ENCODE measurements around the gene APOD. TPM values are rescaled to one million over a fixed set of nuclear protein-coding genes. Genes with fewer than 3 reads are reported as not detected.
A peak's percentile ranks its signal among the peaks of the same experiment; 100 is the strongest.
"Not testable (repeated sequence)": the region's sequence is repeated elsewhere in the genome, so short reads cannot be mapped to it uniquely, and the experiment has no call there.

APOD gene
- total RNA-seq (not detected), polyA plus RNA-seq (not detected)

GRCh38 chr3:195583831-195584542, at the start of gene APOD:
TSS of gene APOD (minus strand) at chr3:195583940. CDS start at chr3:195579461, 4,479 bp downstream.
- H3K4me1 ChIP-seq (ENCODE audit: insufficient read depth, low read length) = peaks cover 23% of the 10 kb centered on the region
- CTCF ChIA-PET (ENCODE audit: partially characterized antibody) = interaction anchor here (0.7 kb wide), 1 partner anchor 13 kb away, joined by 3 read pairs; no protein-coding TSS in a partner anchor
- H3K4me3 ChIP-seq (ENCODE audit: low read length in 2 of 2) = no peak within 1 kb of the TSS
- peaks cover 0 to 4% (median 3%) of the 10 kb centered on the region in 4 donors for H3K4me1 Mint-ChIP-seq
- no peak within 1 kb of the TSS for H3K4me3 Mint-ChIP-seq
- H3K9me3 Mint-ChIP-seq = no peaks in the 10 kb centered on the region
- H3K27ac ChIP-seq (ENCODE audit: low read depth, low read length) = no peak within 1 kb of the TSS
- H3K27ac Mint-ChIP-seq = no peak within 1 kb of the TSS
- H3K36me3 Mint-ChIP-seq = no peaks in the 10 kb centered on the region
- DNase-seq = no peak
- POLR2A ChIA-PET (ENCODE audit: partially characterized antibody) = interaction anchor here (0.9 kb wide), 1 partner anchor 15 kb away, joined by 3 read pairs; no protein-coding TSS in a partner anchor
- H3K27me3 Mint-ChIP-seq = peaks cover 0 to 2% of the 10 kb centered on the region in 2 donors
- H3K36me3 ChIP-seq (ENCODE audit: insufficient read depth, low read length) = no peaks in the 10 kb centered on the region
- H3K27me3 ChIP-seq (ENCODE audit: insufficient read depth, low read length) = no peaks in the 10 kb centered on the region
- intact Hi-C loops (cut with micrococcal nuclease) = no loop called here
- H3K9me3 ChIP-seq (ENCODE audit: control insufficient read depth in 1 of 2, low read length in 2 of 2) = no peaks in the 10 kb centered on the region

DNA sequence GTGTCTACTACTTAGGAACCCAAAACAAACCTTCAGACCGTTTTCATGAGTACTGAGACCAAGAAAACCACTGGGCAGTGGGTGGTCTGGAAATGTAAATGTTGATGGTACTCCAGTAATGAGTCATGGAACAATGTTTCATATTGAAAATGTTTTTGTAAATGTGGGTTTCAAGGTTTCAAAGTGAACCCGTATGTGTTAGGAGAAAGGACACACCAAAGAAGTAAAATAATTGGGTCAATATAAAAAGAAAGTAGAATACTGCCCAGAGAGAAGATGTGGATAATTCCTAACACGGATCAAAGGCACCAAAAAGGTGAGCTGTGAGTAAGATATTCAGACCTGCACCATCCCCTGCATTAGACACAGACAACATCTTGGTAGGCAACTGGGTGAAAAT, 49.6 kb upstream of the APOD start:
- DNase-seq; H3K36me3 Mint-ChIP-seq; H3K4me3 ChIP-seq (ENCODE audit: low read length in 2 of 2); H3K27ac ChIP-seq (ENCODE audit: low read depth, low read length); CTCF ChIA-PET (ENCODE audit: partially characterized antibody); intact Hi-C loops (cut with micrococcal nuclease); H3K4me1 Mint-ChIP-seq; H3K9me3 Mint-ChIP-seq; H3K27me3 ChIP-seq (ENCODE audit: insufficient read depth, low read length); H3K4me1 ChIP-seq (ENCODE audit: insufficient read depth, low read length); H3K36me3 ChIP-seq (ENCODE audit: insufficient read depth, low read length); POLR2A ChIA-PET (ENCODE audit: partially characterized antibody); H3K27me3 Mint-ChIP-seq; H3K9me3 ChIP-seq (ENCODE audit: control insufficient read depth in 1 of 2, low read length in 2 of 2): not testable (repeated sequence)
- Mint-ChIP-seq H3K4me3 (peak overlapping the region in 6 of 8 donors; percentile 45 to 75 (median 64)), H3K27ac (peak overlapping the region in 1 of 7 donors; percentile 15)

DNA sequence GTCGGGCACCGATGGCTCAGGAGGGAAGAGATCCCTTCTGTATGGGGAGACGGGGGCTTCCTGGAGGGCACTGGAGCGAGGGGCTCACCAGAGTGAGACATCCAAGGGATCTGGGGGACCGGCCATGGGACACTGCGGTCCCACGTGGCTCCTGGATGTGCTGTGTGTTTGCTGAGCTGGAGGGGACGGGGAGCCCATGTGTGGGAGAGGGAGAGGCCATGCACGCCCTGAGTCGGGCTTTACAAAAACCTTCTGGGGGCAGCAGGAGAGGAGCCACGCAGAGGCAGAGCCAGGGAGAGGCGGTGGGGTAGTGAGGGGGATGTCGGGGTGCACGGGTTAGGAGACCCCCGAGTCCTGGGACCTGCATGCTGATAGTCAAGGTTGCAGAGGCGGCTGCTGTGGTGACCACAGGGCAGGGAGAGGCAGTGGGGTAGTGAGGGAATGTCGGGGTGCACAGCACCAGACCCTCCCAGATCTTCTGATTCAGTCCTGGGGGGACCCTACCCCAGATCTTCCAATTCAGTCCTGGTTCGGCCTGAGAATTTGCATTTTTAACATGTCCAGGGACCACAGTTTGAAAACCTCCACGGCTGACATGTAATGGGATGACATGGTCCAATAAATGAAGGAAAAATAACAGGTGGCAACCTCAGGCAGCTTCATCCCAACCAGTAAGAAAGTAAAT, 48.9 kb upstream of the APOD start:
- H3K4me1 Mint-ChIP-seq; H3K9me3 Mint-ChIP-seq; H3K27me3 Mint-ChIP-seq; H3K4me3 ChIP-seq (ENCODE audit: low read length in 2 of 2); H3K27me3 ChIP-seq (ENCODE audit: insufficient read depth, low read length); intact Hi-C loops (cut with micrococcal nuclease); CTCF ChIA-PET (ENCODE audit: partially characterized antibody); H3K27ac ChIP-seq (ENCODE audit: low read depth, low read length); DNase-seq; H3K36me3 ChIP-seq (ENCODE audit: insufficient read depth, low read length); H3K9me3 ChIP-seq (ENCODE audit: control insufficient read depth in 1 of 2, low read length in 2 of 2); POLR2A ChIA-PET (ENCODE audit: partially characterized antibody); H3K4me1 ChIP-seq (ENCODE audit: insufficient read depth, low read length); H3K36me3 Mint-ChIP-seq: not testable (repeated sequence)
- Mint-ChIP-seq H3K4me3 (peak overlapping the region in 3 of 8 donors; percentile 32 to 50 (median 43)), H3K27ac (peak overlapping the region in 3 of 7 donors; percentile 23 to 65 (median 52))

- H3K9me3 Mint-ChIP-seq; H3K36me3 ChIP-seq (ENCODE audit: insufficient read depth, low read length); H3K27me3 ChIP-seq (ENCODE audit: insufficient read depth, low read length); H3K9me3 ChIP-seq (ENCODE audit: control insufficient read depth in 1 of 2, low read length in 2 of 2); H3K4me1 ChIP-seq (ENCODE audit: insufficient read depth, low read length); intact Hi-C loops (cut with micrococcal nuclease); CTCF ChIA-PET (ENCODE audit: partially characterized antibody); H3K27me3 Mint-ChIP-seq; H3K4me3 Mint-ChIP-seq; DNase-seq; H3K27ac Mint-ChIP-seq; H3K27ac ChIP-seq (ENCODE audit: low read depth, low read length); H3K4me3 ChIP-seq (ENCODE audit: low read length in 2 of 2); H3K4me1 Mint-ChIP-seq; POLR2A ChIA-PET (ENCODE audit: partially characterized antibody); H3K36me3 Mint-ChIP-seq: not testable (repeated sequence)
These were observed 48.3 kb upstream of the APOD start for GRCh38 chr3:195632046-195632445.

DNA sequence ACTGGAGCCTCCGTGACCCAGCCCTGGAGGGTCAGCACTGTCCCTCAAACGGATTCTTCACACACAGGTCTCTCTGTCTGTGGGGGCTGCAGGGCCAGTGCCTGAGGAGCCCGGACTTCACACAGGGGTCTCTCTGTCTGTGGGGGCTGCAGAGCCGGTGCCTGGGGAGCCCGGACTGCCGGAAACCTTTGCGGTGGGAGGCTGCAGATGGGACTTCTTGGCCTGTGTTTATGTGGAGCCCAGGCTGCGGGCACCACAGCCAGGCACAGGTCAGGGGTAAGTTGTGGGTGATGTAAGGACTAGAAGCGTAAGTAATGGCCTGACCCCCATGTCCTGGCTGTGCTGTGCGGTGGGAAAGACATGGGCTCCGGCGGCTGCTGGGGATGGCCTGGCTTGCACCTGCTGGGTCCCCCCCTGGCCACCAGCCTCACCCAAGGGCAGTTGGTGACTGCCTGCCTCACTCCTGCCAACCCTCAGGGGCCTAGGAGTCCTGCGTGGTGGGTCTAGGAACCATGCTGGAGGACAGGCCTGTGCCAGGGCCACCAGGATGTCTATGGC, 47.3 kb upstream of the APOD start:
- H3K27ac ChIP-seq (ENCODE audit: low read depth, low read length); H3K27me3 Mint-ChIP-seq; H3K27ac Mint-ChIP-seq; H3K4me1 Mint-ChIP-seq; H3K36me3 Mint-ChIP-seq; H3K4me3 ChIP-seq (ENCODE audit: low read length in 2 of 2); DNase-seq; H3K36me3 ChIP-seq (ENCODE audit: insufficient read depth, low read length); H3K4me3 Mint-ChIP-seq; H3K27me3 ChIP-seq (ENCODE audit: insufficient read depth, low read length); H3K9me3 ChIP-seq (ENCODE audit: control insufficient read depth in 1 of 2, low read length in 2 of 2); H3K4me1 ChIP-seq (ENCODE audit: insufficient read depth, low read length); CTCF ChIA-PET (ENCODE audit: partially characterized antibody); intact Hi-C loops (cut with micrococcal nuclease); POLR2A ChIA-PET (ENCODE audit: partially characterized antibody); H3K9me3 Mint-ChIP-seq: not testable (repeated sequence)

- H3K36me3 ChIP-seq (ENCODE audit: insufficient read depth, low read length); H3K27me3 ChIP-seq (ENCODE audit: insufficient read depth, low read length); H3K27ac ChIP-seq (ENCODE audit: low read depth, low read length); H3K9me3 ChIP-seq (ENCODE audit: control insufficient read depth in 1 of 2, low read length in 2 of 2); CTCF ChIA-PET (ENCODE audit: partially characterized antibody); H3K4me1 ChIP-seq (ENCODE audit: insufficient read depth, low read length); H3K36me3 Mint-ChIP-seq; H3K4me1 Mint-ChIP-seq; H3K27ac Mint-ChIP-seq; H3K9me3 Mint-ChIP-seq; POLR2A ChIA-PET (ENCODE audit: partially characterized antibody); H3K27me3 Mint-ChIP-seq; intact Hi-C loops (cut with micrococcal nuclease); DNase-seq; H3K4me3 ChIP-seq (ENCODE audit: low read length in 2 of 2); H3K4me3 Mint-ChIP-seq: not testable (repeated sequence)
These were observed 46.6 kb upstream of the APOD start for GRCh38 chr3:195630086-195630917.

- H3K27me3 Mint-ChIP-seq; H3K9me3 ChIP-seq (ENCODE audit: control insufficient read depth in 1 of 2, low read length in 2 of 2); POLR2A ChIA-PET (ENCODE audit: partially characterized antibody); H3K27me3 ChIP-seq (ENCODE audit: insufficient read depth, low read length); DNase-seq; H3K27ac Mint-ChIP-seq; H3K36me3 ChIP-seq (ENCODE audit: insufficient read depth, low read length); H3K36me3 Mint-ChIP-seq; H3K4me3 ChIP-seq (ENCODE audit: low read length in 2 of 2); H3K4me1 ChIP-seq (ENCODE audit: insufficient read depth, low read length); CTCF ChIA-PET (ENCODE audit: partially characterized antibody); H3K27ac ChIP-seq (ENCODE audit: low read depth, low read length); H3K4me1 Mint-ChIP-seq; H3K9me3 Mint-ChIP-seq; H3K4me3 Mint-ChIP-seq: not testable (repeated sequence)
- intact Hi-C loops (cut with micrococcal nuclease) = loop anchor here (5.0 kb wide), 1 partner anchor 228 kb away; no protein-coding TSS in a partner anchor
These were observed 45.9 kb upstream of the APOD start for GRCh38 chr3:195629682-195630081.

Data from CD4-positive, alpha-beta memory T cell (primary cell).